HUES48 (cell line): ENCODE results near the gene SUSD6.

Source experiments
- H3K27ac ChIP-seq: one replicate; pipeline ENCODE4 v1.7.0; 2013; ENCODE audit warnings: low read depth, low read length, inconsistent platforms
- H3K27me3 ChIP-seq: 2 replicates; pipeline ENCODE4 v1.6.1; 2013; ENCODE audit warnings: mild to moderate bottlenecking, low read length; ENCODE audit not compliant: control insufficient read depth, insufficient read depth
- H3K36me3 ChIP-seq: 2 replicates; pipeline ENCODE4 v1.6.1; 2013; ENCODE audit warnings: low read length; ENCODE audit not compliant: control insufficient read depth, insufficient read depth
- H3K4me1 ChIP-seq: 2 replicates; pipeline ENCODE4 v1.6.1; 2013; ENCODE audit warnings: mild to moderate bottlenecking, low read length; ENCODE audit not compliant: control insufficient read depth, insufficient read depth
- H3K4me3 ChIP-seq: 2 replicates; pipeline ENCODE4 v1.5.1; 2013; ENCODE audit warnings: mild to moderate bottlenecking, low read depth, low read length
- H3K9ac ChIP-seq: 2 replicates; pipeline ENCODE4 v1.6.1; 2013; ENCODE audit warnings: mild to moderate bottlenecking, low read depth, low read length, moderate library complexity
- H3K9me3 ChIP-seq: 2 replicates; pipeline ENCODE4 v1.6.1; 2013; ENCODE audit warnings: low read length; ENCODE audit not compliant: control insufficient read depth, insufficient read depth

The SUSD6 gene

DNA sequence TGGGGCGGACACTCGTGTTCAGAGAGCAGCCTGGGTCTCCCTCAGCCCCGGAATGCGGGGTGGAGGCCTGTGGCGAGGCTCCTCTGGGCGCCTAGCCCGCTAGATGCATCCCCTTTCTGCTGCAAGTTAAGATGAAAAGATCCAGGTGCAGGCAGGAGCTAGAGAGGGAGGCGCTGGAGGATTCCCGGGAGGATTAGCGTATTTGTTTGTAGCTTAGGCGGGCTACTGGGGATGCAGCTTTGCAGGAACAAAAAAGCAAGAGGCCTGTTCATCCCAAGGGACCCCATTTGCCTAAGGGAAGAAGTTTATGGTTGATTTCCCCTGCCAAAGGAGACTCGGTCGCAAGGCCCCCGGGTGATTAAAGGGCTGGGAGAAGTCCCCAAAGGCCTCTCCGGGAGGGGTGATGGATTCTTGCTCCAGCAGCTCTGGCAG lies 37.5 kb upstream of the SUSD6 start:
- Histone ChIP-seq H3K27me3 (peaks cover 67% of the 10 kb centered on the region), H3K27ac (peak overlapping the region; percentile 73), H3K4me3 (peak overlapping the region; percentile 74), H3K9me3 (peaks cover 6% of the 10 kb centered on the region; the same call in 1 of the 2 replicates), H3K4me1 (0 out of 2 replicates have a peak, but pooled peaks cover 7% of the 10 kb centered on the region), H3K36me3 (no peaks in the 10 kb centered on the region), H3K9ac (no peak overlapping the region)

GRCh38 chr14:69574263-69574953 lies 37.0 kb upstream of the SUSD6 start, which contains the start of gene CCDC177:
Gene CCDC177 (minus strand): TSS chr14:69574871. CDS start chr14:69573622, 1,249 bp downstream.
- Histone ChIP-seq H3K9ac (peak within 1 kb of the TSS; percentile 44; the same call in 1 of the 2 replicates), H3K36me3 (no peaks in the 10 kb centered on the region), H3K4me3 (peak within 1 kb of the TSS; percentile 74), H3K27me3 (peaks cover 62% of the 10 kb centered on the region), H3K27ac (peak within 1 kb of the TSS; percentile 73), H3K9me3 (peaks cover 6% of the 10 kb centered on the region; the same call in 1 of the 2 replicates), H3K4me1 (0 out of 2 replicates have a peak, but pooled peaks cover 7% of the 10 kb centered on the region)

GRCh38 chr14:69574954-69575295 lies 36.5 kb upstream of the SUSD6 start:
- Histone ChIP-seq H3K36me3 (no peaks in the 10 kb centered on the region), H3K27ac (no peak overlapping the region), H3K4me1 (0 out of 2 replicates have a peak, but pooled peaks cover 7% of the 10 kb centered on the region), H3K9ac (no peak overlapping the region), H3K4me3 (no peak overlapping the region), H3K9me3 (peaks cover 6% of the 10 kb centered on the region; the same call in 1 of the 2 replicates), H3K27me3 (peaks cover 57% of the 10 kb centered on the region)

GRCh38 chr14:69579476-69579875 lies 31.9 kb upstream of the SUSD6 start:
- Histone ChIP-seq H3K4me1 (no peaks in the 10 kb centered on the region), H3K27me3 (peaks cover 11% of the 10 kb centered on the region), H3K9me3 (no peaks in the 10 kb centered on the region), H3K9ac (no peak overlapping the region), H3K36me3 (no peaks in the 10 kb centered on the region), H3K4me3 (no peak overlapping the region), H3K27ac (no peak overlapping the region)

- Histone ChIP-seq H3K9ac (no peak overlapping the region), H3K27me3 (peaks cover 6% of the 10 kb centered on the region), H3K36me3 (no peaks in the 10 kb centered on the region), H3K9me3 (no peaks in the 10 kb centered on the region), H3K27ac (no peak overlapping the region), H3K4me3 (no peak overlapping the region), H3K4me1 (no peaks in the 10 kb centered on the region)
Measured at GRCh38 chr14:69580009-69580577, 31.3 kb upstream of the SUSD6 start.

DNA sequence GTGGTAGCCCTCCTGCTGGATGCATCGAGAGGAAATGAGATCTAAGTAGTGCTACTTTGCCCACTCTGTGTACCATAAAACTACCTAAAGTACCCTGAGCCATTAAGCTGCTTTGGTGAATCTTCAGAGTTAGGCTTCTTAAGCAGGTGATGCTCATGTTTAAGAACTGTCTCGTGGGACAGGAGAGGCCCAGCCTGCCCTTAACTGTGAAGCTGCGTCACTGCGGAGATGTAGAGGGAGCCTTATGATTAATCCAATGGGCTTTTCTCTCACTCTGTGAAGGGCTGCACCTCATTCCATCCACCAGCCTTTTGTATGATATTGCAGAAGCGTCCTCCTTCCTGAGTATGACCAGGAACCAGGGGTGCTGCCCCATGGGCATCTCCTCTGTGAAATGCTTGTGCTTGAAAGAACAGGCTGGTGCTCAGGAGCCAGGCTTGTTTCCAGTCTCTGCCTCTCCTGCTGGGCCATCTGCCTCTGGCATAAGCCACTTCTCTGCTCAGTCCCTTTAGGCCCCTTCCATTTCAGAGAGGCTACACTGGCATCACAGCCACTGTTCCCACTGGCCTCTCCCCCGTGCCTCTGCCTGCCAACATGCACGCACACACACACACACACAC lies 30.0 kb upstream of the SUSD6 start:
- Histone ChIP-seq H3K27ac (no peak overlapping the region), H3K36me3 (no peaks in the 10 kb centered on the region), H3K4me3 (no peak overlapping the region), H3K9ac (no peak overlapping the region), H3K9me3 (no peaks in the 10 kb centered on the region), H3K27me3 (no peaks in the 10 kb centered on the region; the same call in 1 of the 2 replicates), H3K4me1 (no peaks in the 10 kb centered on the region)

GRCh38 chr14:69582212-69582611 lies 29.2 kb upstream of the SUSD6 start:
- Histone ChIP-seq H3K4me3 (no peak overlapping the region), H3K27me3 (no peaks in the 10 kb centered on the region), H3K36me3 (no peaks in the 10 kb centered on the region), H3K9me3 (no peaks in the 10 kb centered on the region), H3K9ac (no peak overlapping the region), H3K4me1 (no peaks in the 10 kb centered on the region), H3K27ac (no peak overlapping the region)

DNA sequence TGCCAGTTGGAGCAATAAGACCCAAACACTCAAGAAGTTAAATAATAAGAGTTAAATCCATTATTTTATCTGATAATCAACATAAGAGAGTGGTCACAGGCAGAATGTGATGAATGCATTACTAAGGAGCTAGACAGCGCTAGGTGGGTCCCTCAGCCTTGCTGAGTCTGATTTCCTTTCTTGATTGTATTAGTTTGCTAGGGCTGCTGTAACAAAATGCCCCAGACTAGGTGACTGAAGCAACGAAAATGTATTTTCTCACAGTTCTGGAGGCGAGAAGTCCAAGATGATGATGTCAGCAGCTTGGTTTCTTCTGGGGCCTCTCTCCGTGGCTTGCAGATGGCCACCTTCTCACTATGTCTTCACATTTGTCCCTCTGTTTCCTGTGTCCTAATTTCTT lies 28.6 kb upstream of the SUSD6 start:
- Histone ChIP-seq H3K36me3 (no peaks in the 10 kb centered on the region), H3K9ac (no peak overlapping the region), H3K27me3 (no peaks in the 10 kb centered on the region), H3K27ac (no peak overlapping the region), H3K4me3 (no peak overlapping the region), H3K9me3 (no peaks in the 10 kb centered on the region), H3K4me1 (no peaks in the 10 kb centered on the region)

- Histone ChIP-seq H3K4me1 (no peaks in the 10 kb centered on the region), H3K27ac (no peak overlapping the region), H3K27me3 (no peaks in the 10 kb centered on the region), H3K9ac (no peak overlapping the region), H3K9me3 (no peaks in the 10 kb centered on the region), H3K4me3 (no peak overlapping the region), H3K36me3 (no peaks in the 10 kb centered on the region)
Measured at GRCh38 chr14:69584389-69584788, 27.0 kb upstream of the SUSD6 start.

DNA sequence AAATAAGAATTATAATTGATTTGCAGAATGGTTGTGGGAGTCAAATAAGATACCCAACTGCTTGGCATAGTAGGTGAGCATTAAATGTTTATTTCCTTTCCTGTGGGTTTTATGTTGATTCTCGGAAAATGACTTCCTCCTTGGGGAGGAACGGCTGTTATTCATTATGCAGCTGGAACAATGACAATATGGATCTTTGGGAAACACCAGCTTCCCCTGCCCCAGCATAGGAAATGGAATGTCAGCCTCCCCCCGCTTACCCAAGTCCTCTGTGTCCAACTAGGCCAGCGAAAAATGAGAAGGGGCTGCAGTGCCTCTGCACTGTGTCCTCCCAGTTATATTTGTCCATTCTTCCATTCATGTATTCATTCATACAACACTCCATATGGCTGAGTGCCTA lies 25.0 kb upstream of the SUSD6 start:
- Histone ChIP-seq H3K27ac (no peak overlapping the region), H3K4me1 (no peaks in the 10 kb centered on the region), H3K27me3 (no peaks in the 10 kb centered on the region), H3K9me3 (no peaks in the 10 kb centered on the region), H3K9ac (no peak overlapping the region), H3K4me3 (no peak overlapping the region), H3K36me3 (no peaks in the 10 kb centered on the region)

- no peaks in the 10 kb centered on the region for H3K36me3 ChIP-seq
- H3K9me3 ChIP-seq = no peaks in the 10 kb centered on the region
- H3K4me3 ChIP-seq = no peak overlapping the region
- H3K9ac ChIP-seq = no peak overlapping the region
- H3K27ac ChIP-seq = no peak overlapping the region
- H3K4me1 ChIP-seq = no peaks in the 10 kb centered on the region
- no peaks in the 10 kb centered on the region for H3K27me3 ChIP-seq
Measured at GRCh38 chr14:69587389-69587788, 24.0 kb upstream of the SUSD6 start.
